ENCODE measurements around the gene CST3. TPM values are rescaled to one million over a fixed set of nuclear protein-coding genes. Genes with fewer than 3 reads are reported as not detected.
"Not testable (repeated sequence)": the region's sequence is repeated elsewhere in the genome, so short reads cannot be mapped to it uniquely, and the experiment has no call there.

CST3 gene
- total RNA-seq, 1 donor from 2014 or later, result 82.7 TPM

GRCh38 chr20:23661002-23661429, 23.3 kb upstream of the CST3 start:
- no peak for FAIRE-seq
- H3K27me3 ChIP-seq (ENCODE audit: control insufficient read depth, insufficient read depth, low read length), result no peaks in the 10 kb centered on the region
- no peaks in the 10 kb centered on the region for H3K36me3 ChIP-seq (ENCODE audit: control insufficient read depth, insufficient read depth, low read length)
- H3K4me3 ChIP-seq (ENCODE audit: low read depth, low read length), result no peak overlapping the region
- no peak for DNase-seq (ENCODE audit: low read depth)
- TF ChIP-seq CTCF (IDR thresholded peaks at IDR 0.05; ENCODE audit: insufficient read depth, low read length, severe bottlenecking), result no peak

GRCh38 chr20:23659989-23660837, 22.5 kb upstream of the CST3 start:
- no peak for DNase-seq (ENCODE audit: low read depth)
- FAIRE-seq, result no peak
- H3K36me3 ChIP-seq (ENCODE audit: control insufficient read depth, insufficient read depth, low read length), result no peaks in the 10 kb centered on the region
- no peak for TF ChIP-seq CTCF (IDR thresholded peaks at IDR 0.05; ENCODE audit: insufficient read depth, low read length, severe bottlenecking)
- H3K27me3 ChIP-seq (ENCODE audit: control insufficient read depth, insufficient read depth, low read length), result no peaks in the 10 kb centered on the region
- no peak overlapping the region for H3K4me3 ChIP-seq (ENCODE audit: low read depth, low read length)

- H3K36me3 ChIP-seq (ENCODE audit: control insufficient read depth, insufficient read depth, low read length); FAIRE-seq; H3K4me3 ChIP-seq (ENCODE audit: low read depth, low read length); H3K27me3 ChIP-seq (ENCODE audit: control insufficient read depth, insufficient read depth, low read length); DNase-seq (ENCODE audit: low read depth): not testable (repeated sequence)
Measured at GRCh38 chr20:23659610-23659988, 21.8 kb upstream of the CST3 start.

GRCh38 chr20:23658989-23659609, 21.3 kb upstream of the CST3 start:
- no peak overlapping the region for H3K4me3 ChIP-seq (ENCODE audit: low read depth, low read length)
- DNase-seq (ENCODE audit: low read depth) (no peak), FAIRE-seq (no peak)
- no peak for TF ChIP-seq CTCF (IDR thresholded peaks at IDR 0.05; ENCODE audit: insufficient read depth, low read length, severe bottlenecking)
- no peaks in the 10 kb centered on the region for H3K36me3 ChIP-seq (ENCODE audit: control insufficient read depth, insufficient read depth, low read length)
- H3K27me3 ChIP-seq (ENCODE audit: control insufficient read depth, insufficient read depth, low read length), result no peaks in the 10 kb centered on the region

- FAIRE-seq (no peak), DNase-seq (ENCODE audit: low read depth) (no peak)
- no peaks in the 10 kb centered on the region for H3K27me3 ChIP-seq (ENCODE audit: control insufficient read depth, insufficient read depth, low read length)
- no peak overlapping the region for H3K4me3 ChIP-seq (ENCODE audit: low read depth, low read length)
- no peaks in the 10 kb centered on the region for H3K36me3 ChIP-seq (ENCODE audit: control insufficient read depth, insufficient read depth, low read length)
- no peak for TF ChIP-seq CTCF (IDR thresholded peaks at IDR 0.05; ENCODE audit: insufficient read depth, low read length, severe bottlenecking)
Measured at GRCh38 chr20:23658336-23658735, 20.6 kb upstream of the CST3 start.

GRCh38 chr20:23657202-23657601, 19.4 kb upstream of the CST3 start:
- Histone ChIP-seq H3K36me3 (ENCODE audit: control insufficient read depth, insufficient read depth, low read length) (no peaks in the 10 kb centered on the region), H3K27me3 (ENCODE audit: control insufficient read depth, insufficient read depth, low read length) (no peaks in the 10 kb centered on the region), H3K4me3 (ENCODE audit: low read depth, low read length) (no peak overlapping the region)
- TF ChIP-seq CTCF (IDR thresholded peaks at IDR 0.05; ENCODE audit: insufficient read depth, low read length, severe bottlenecking), result no peak
- no peak for DNase-seq (ENCODE audit: low read depth)
- FAIRE-seq, result no peak
